ENCODE results near the gene TMC5. TPM values are rescaled to one million over a fixed set of nuclear protein-coding genes. Genes with fewer than 3 reads are reported as not detected.
A peak's percentile ranks its signal among the peaks of the same experiment; 100 is the strongest.

Gene TMC5
- total and polyA plus RNA-seq, 2 of the 13 experiments (the other 11 are each of a cell fraction or from before 2014, with no cell fraction given) = 0.09 to 0.41 TPM

DNA sequence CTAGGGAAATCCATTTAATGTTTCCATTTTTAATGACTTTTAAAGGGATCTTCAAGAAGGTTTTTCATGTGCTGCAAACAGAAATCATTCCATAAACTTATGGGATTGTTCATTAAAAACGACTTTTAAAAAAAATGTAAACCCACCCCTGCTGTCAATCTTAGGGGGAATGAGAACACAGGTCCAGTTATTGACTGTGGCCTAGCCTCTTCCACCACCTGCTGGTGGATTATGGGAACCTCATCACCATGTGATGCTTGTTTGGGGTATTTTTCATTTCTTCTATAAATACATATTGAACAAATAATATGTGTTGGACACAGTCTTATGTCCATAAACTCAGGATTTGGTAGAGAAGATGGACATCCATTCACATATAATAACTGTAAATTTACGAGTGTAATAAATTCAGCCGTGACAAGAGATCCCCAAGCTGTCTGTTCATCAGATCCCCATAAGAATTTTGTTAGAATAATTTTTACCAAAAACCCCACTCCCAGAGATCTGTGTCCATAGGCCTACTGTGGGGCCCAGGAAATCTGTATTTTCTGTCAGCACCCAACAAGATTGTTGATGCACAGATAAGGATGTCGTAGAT, 42.0 kb upstream of the TMC5 start (continued):
- TF ChIP-seq XRCC5 (optimal IDR thresholded peaks at IDR 0.05; ENCODE audit: low read length) (peak; percentile 25), KLF16 (CRISPR knock-in tag; IDR thresholded peaks at IDR 0.05) (0 out of 4 replicates have a peak, but pooled peaks of 1 of the 2 experiments have one; percentile 27), ZNF124 (CRISPR knock-in tag; IDR thresholded peaks at IDR 0.05) (0 out of 2 replicates have a peak, but pooled peaks have one; percentile 54), ZNF878 (CRISPR knock-in tag; IDR thresholded peaks at IDR 0.05) (no peak), MXI1 (IDR thresholded peaks at IDR 0.05; ENCODE audit: borderline replicate concordance, low read depth, low read length) (0 out of 3 replicates have a peak, but pooled peaks have one; percentile 22), ARID3A (IDR thresholded peaks at IDR 0.05; ENCODE audit: low read depth, low read length) (0 out of 2 replicates have a peak, but pooled peaks have one; percentile 47), NFE2L2 (IDR thresholded peaks at IDR 0.05; ENCODE audit: low read length) (peak; percentile 1; the same call in 1 of the 2 replicates), KDM3A (CRISPR knock-in tag; IDR thresholded peaks at IDR 0.05; ENCODE audit: low read depth) (0 out of 2 replicates have a peak, but pooled peaks have one; percentile 57)
- TF ChIP-seq, protein P1, sequence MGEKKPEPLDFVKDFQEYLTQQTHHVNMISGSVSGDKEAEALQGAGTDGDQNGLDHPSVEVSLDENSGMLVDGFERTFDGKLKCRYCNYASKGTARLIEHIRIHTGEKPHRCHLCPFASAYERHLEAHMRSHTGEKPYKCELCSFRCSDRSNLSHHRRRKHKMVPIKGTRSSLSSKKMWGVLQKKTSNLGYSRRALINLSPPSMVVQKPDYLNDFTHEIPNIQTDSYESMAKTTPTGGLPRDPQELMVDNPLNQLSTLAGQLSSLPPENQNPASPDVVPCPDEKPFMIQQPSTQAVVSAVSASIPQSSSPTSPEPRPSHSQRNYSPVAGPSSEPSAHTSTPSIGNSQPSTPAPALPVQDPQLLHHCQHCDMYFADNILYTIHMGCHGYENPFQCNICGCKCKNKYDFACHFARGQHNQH (CRISPR knock-in tag; IDR thresholded peaks at IDR 0.05) = 0 out of 2 replicates have a peak, but pooled peaks have one; percentile 29
- TF ChIP-seq, protein P2, sequence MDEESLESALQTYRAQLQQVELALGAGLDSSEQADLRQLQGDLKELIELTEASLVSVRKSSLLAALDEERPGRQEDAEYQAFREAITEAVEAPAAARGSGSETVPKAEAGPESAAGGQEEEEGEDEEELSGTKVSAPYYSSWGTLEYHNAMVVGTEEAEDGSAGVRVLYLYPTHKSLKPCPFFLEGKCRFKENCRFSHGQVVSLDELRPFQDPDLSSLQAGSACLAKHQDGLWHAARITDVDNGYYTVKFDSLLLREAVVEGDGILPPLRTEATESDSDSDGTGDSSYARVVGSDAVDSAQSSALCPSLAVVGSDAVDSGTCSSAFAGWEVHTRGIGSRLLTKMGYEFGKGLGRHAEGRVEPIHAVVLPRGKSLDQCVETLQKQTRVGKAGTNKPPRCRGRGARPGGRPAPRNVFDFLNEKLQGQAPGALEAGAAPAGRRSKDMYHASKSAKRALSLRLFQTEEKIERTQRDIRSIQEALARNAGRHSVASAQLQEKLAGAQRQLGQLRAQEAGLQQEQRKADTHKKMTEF (CRISPR knock-in tag; IDR thresholded peaks at IDR 0.05) = 0 out of 2 replicates have a peak, but pooled peaks have one; percentile 43
